H1 (cell line): ENCODE data around the gene AKT1. TPM values are rescaled to one million over a fixed set of nuclear protein-coding genes. Genes with fewer than 3 reads are reported as not detected.

Experiments used
- CTCF ChIA-PET: fragments of 300-600 bp; sonication (Branson Sonifier 250); formaldehyde crosslinking; loops from one replicate; lab custom pipeline; 2021; ENCODE audit not compliant: partially characterized antibody; lab: Charles Lee
- POLR2A ChIA-PET: fragments of 300-600 bp; sonication (Branson Sonifier 250); formaldehyde crosslinking; loops from one replicate; lab custom pipeline; 2021; ENCODE audit warnings: inconsistent platforms; ENCODE audit not compliant: partially characterized antibody; lab: Charles Lee
- DNase-seq, 2 experiments: peaks; one replicate each; pipeline versions ENCODE4 v3.0.0 to v3.0.0-alpha.2; 2010 to 2022; ENCODE audit warnings: low spot score in 2 of 2, low read depth in 1 of 2, mixed read lengths in 1 of 2
- FAIRE-seq: peaks from 2 replicates; lab custom pipeline; 2011; peaks lifted over from hg19 to GRCh38; lab: Jason Lieb, UNC
- H2AFZ ChIP-seq: 2 replicates; pipeline ENCODE4 v1.8.1; 2012; ENCODE audit warnings: low read length, inconsistent platforms
- H2AK5ac ChIP-seq: 2 replicates; pipeline ENCODE4 v1.6.1; 2013; ENCODE audit warnings: low read depth, low read length
- H2BK120ac ChIP-seq: replicated peaks from 2 replicates; pipeline ENCODE3; 2013; ENCODE audit warnings: low read depth, low read length, inconsistent platforms
- H2BK12ac ChIP-seq: 2 replicates; pipeline ENCODE4 v1.6.1; 2013; ENCODE audit warnings: low read depth, low read length
- H2BK15ac ChIP-seq: 2 replicates; pipeline ENCODE4 v1.6.1; 2013; ENCODE audit warnings: low read length
- H2BK20ac ChIP-seq: 2 replicates; pipeline ENCODE4 v1.6.1; 2013; ENCODE audit warnings: low read length
- H2BK5ac ChIP-seq: 2 replicates; pipeline ENCODE4 v1.6.1; 2013; ENCODE audit warnings: low read depth, low read length
- H3K14ac ChIP-seq: 2 replicates; pipeline ENCODE4 v1.6.1; 2013; ENCODE audit warnings: inconsistent platforms; ENCODE audit not compliant: insufficient read length
- H3K18ac ChIP-seq: 2 replicates; pipeline ENCODE4 v1.6.1; 2013; ENCODE audit warnings: low read length; ENCODE audit errors: extremely low read depth
- H3K23ac ChIP-seq: 2 replicates; pipeline ENCODE4 v1.6.1; 2013; ENCODE audit warnings: inconsistent platforms; ENCODE audit not compliant: insufficient read length
- H3K23me2 ChIP-seq: 2 replicates; pipeline ENCODE4 v1.6.1; 2013; ENCODE audit warnings: low read depth, low read length
- H3K27ac ChIP-seq: 2 replicates; pipeline ENCODE4 v1.6.1; 2011; ENCODE audit warnings: low read depth, low read length, inconsistent platforms
- H3K27me3 ChIP-seq, 4 experiments: replicated peaks in 1 of 4; 1 replicate in 1 of 4; 2 replicates in 3 of 4; pipeline versions ENCODE4 v1.6.1 to v1.8.1; 2011 to 2013; ENCODE audit warnings: low read length in 3 of 4, mild to moderate bottlenecking in 3 of 4, inconsistent platforms in 2 of 4, mixed read lengths in 2 of 4, moderate library complexity in 1 of 4; ENCODE audit not compliant: control insufficient read depth in 3 of 4, insufficient read depth in 3 of 4; ENCODE audit errors: extremely low read depth in 1 of 4
- H3K36me3 ChIP-seq, 4 experiments: 2 replicates each; pipeline versions ENCODE4 v1.6.1 to v1.8.1; 2011 to 2013; ENCODE audit warnings: mild to moderate bottlenecking in 4 of 4, low read length in 3 of 4, moderate library complexity in 2 of 4, control low read depth in 1 of 4, inconsistent platforms in 1 of 4; ENCODE audit not compliant: insufficient read depth in 4 of 4, control insufficient read depth in 2 of 4
- H3K4ac ChIP-seq: replicated peaks from 2 replicates; pipeline ENCODE3; 2013; ENCODE audit warnings: low read length, low read depth, mixed read lengths, inconsistent platforms; ENCODE audit not compliant: insufficient read length
- H3K4me1 ChIP-seq, 4 experiments: replicated peaks in 1 of 4; 1 replicate in 1 of 4; 2 replicates in 3 of 4; pipeline versions ENCODE4 v1.6.1 to v1.8.1; 2011 to 2013; ENCODE audit warnings: low read length in 3 of 4, inconsistent platforms in 2 of 4, mixed read lengths in 1 of 4; ENCODE audit not compliant: insufficient read depth in 4 of 4, control insufficient read depth in 3 of 4
- H3K4me2 ChIP-seq, 2 experiments: 2 replicates each; pipeline versions ENCODE4 v1.6.1 to v1.8.1; 2011 to 2013; ENCODE audit warnings: low read depth in 2 of 2, low read length in 2 of 2, control low read depth in 1 of 2, inconsistent platforms in 1 of 2, mild to moderate bottlenecking in 1 of 2; ENCODE audit not compliant: insufficient read depth in 1 of 2
- H3K4me3 ChIP-seq, 4 experiments: fragments of 200-600, 300-600 bp in 1 of 4; sonication (generic), shearing (Covaris generic), sonication (Bioruptor Twin) in 1 of 4; 2 replicates each; pipeline versions ENCODE4 v1.5.1 to v1.8.1; 2011 to 2016; ENCODE audit warnings: low read length in 4 of 4, low read depth in 3 of 4, control low read depth in 2 of 4, inconsistent platforms in 2 of 4, mild to moderate bottlenecking in 2 of 4, mixed read lengths in 1 of 4, moderate library complexity in 1 of 4; ENCODE audit not compliant: insufficient read depth in 2 of 4; ENCODE audit errors: extremely low read depth in 1 of 4
- H3K56ac ChIP-seq: replicated peaks from 2 replicates; pipeline ENCODE3; 2013; ENCODE audit warnings: low read depth, mild to moderate bottlenecking, mixed read lengths, low read length, inconsistent platforms; ENCODE audit not compliant: insufficient read length
- H3K79me1 ChIP-seq: 2 replicates; pipeline ENCODE4 v1.6.1; 2013; ENCODE audit warnings: low read depth, low read length, control low read depth
- H3K79me2 ChIP-seq, 2 experiments: 2 replicates each; pipeline versions ENCODE4 v1.6.1 to v1.8.1; 2012 to 2013; ENCODE audit warnings: low read length in 2 of 2, mild to moderate bottlenecking in 2 of 2, inconsistent platforms in 1 of 2; ENCODE audit not compliant: insufficient read depth in 2 of 2, control insufficient read depth in 1 of 2
- H3K9ac ChIP-seq, 4 experiments: replicated peaks in 1 of 4; 1 replicate in 1 of 4; 2 replicates in 3 of 4; pipeline versions ENCODE4 v1.6.1 to v1.8.1; 2011 to 2013; ENCODE audit warnings: low read depth in 3 of 4, low read length in 3 of 4, control low read depth in 2 of 4, mild to moderate bottlenecking in 2 of 4, moderate library complexity in 2 of 4, inconsistent platforms in 1 of 4; ENCODE audit errors: extremely low read depth in 1 of 4
- H3K9me3 ChIP-seq, 2 experiments: 2 replicates each; pipeline versions ENCODE4 v1.6.1 to v1.8.1; 2012 to 2013; ENCODE audit warnings: mild to moderate bottlenecking in 2 of 2, moderate library complexity in 2 of 2, control low read depth in 1 of 2, inconsistent platforms in 1 of 2, low read depth in 1 of 2, low read length in 1 of 2, mixed read lengths in 1 of 2; ENCODE audit not compliant: insufficient read depth in 2 of 2
- H4K20me1 ChIP-seq, 2 experiments: replicated peaks in 1 of 2; 2 replicates each; pipeline versions ENCODE3 to v1.8.1; 2011 to 2013; ENCODE audit warnings: inconsistent platforms in 2 of 2, low read length in 2 of 2, mild to moderate bottlenecking in 1 of 2; ENCODE audit not compliant: insufficient read depth in 2 of 2, control insufficient read depth in 1 of 2
- H4K5ac ChIP-seq: 2 replicates; pipeline ENCODE4 v1.6.1; 2013; ENCODE audit warnings: low read length, low read depth, mixed read lengths, inconsistent platforms; ENCODE audit not compliant: insufficient read length
- H4K8ac ChIP-seq: 2 replicates; pipeline ENCODE4 v1.8.0; 2013; ENCODE audit warnings: mild to moderate bottlenecking, moderate library complexity, low read length, inconsistent platforms; ENCODE audit not compliant: insufficient read depth; ENCODE audit errors: extremely low read depth
- H4K91ac ChIP-seq: replicated peaks from 2 replicates; pipeline ENCODE3; 2013; ENCODE audit warnings: low read length, mixed read lengths, inconsistent platforms; ENCODE audit not compliant: insufficient read length
- CREB1 ChIP-seq: IDR thresholded peaks from 2 replicates; pipeline ENCODE4 v1.6.1; 2012; ENCODE audit warnings: inconsistent platforms
- GTF2F1 ChIP-seq: IDR thresholded peaks from 2 replicates; pipeline ENCODE4 v1.6.1; 2012; ENCODE audit warnings: low read depth, low read length, improper control_type of control experiment, borderline replicate concordance
- HDAC6 ChIP-seq: IDR thresholded peaks from one replicate; pipeline ENCODE4 v1.7.1; 2012; ENCODE audit warnings: low read depth, mild to moderate bottlenecking, inconsistent platforms, low read length, moderate library complexity
- JUN ChIP-seq: IDR thresholded peaks from 2 replicates; pipeline ENCODE4 v1.6.1; 2011; ENCODE audit warnings: low read depth, mild to moderate bottlenecking, improper control_type of control experiment, low read length
- KDM1A ChIP-seq: fragments of 200-600, 300-600 bp; sonication (generic); IDR thresholded peaks from 2 replicates; pipeline ENCODE4 v1.7.1; 2016; ENCODE audit warnings: mild to moderate bottlenecking, low read length, borderline replicate concordance
- KDM4A ChIP-seq: IDR thresholded peaks from one replicate; pipeline ENCODE4 v1.7.1; 2012; ENCODE audit warnings: low read depth, mild to moderate bottlenecking, moderate library complexity, low read length, inconsistent platforms; ENCODE audit not compliant: severe bottlenecking
- SUZ12 ChIP-seq: fragments of 200-600 bp; sonication (generic); IDR thresholded peaks from 2 replicates; pipeline ENCODE4 v1.6.1; 2012; ENCODE audit warnings: mild to moderate bottlenecking, inconsistent platforms, low read length, moderate library complexity, mixed read lengths
- ZNF274 ChIP-seq: IDR thresholded peaks from 2 replicates; pipeline ENCODE4 v1.7.0; 2012; ENCODE audit warnings: low read length, borderline replicate concordance; ENCODE audit errors: extremely low read depth
- WGBS, 2 experiments: shearing (Covaris generic) in 1 of 2; methylation state at CpG; one replicate each; pipeline versions ENCODE4 v1.1.6 to v1.1.7; 2013 to 2015; ENCODE audit warnings: low lambda C conversion rate in 2 of 2, mixed read lengths in 2 of 2, inconsistent platforms in 1 of 2, low coverage in 1 of 2, missing lambda C conversion rate in 1 of 2; ENCODE audit not compliant: insufficient replicate concordance in 2 of 2, insufficient coverage in 1 of 2, insufficient read length in 1 of 2; ENCODE audit errors: extremely low coverage in 1 of 2, missing lambda C conversion rate in 1 of 2; 5-methylcytosine and 5-hydroxymethylcytosine counted together
- polyA plus RNA-seq, 7 experiments: library from polyadenylated mRNA; depleted of rRNA in 3 of 7; stranded (reverse) in 5 of 7; unstranded in 2 of 7; fragments of >200 nt in 5 of 7; fragments of 200-250 nt in 2 of 7; gene quantifications; 1 replicate in 5 of 7; 2 replicates in 1 of 7; 4 replicates in 1 of 7; pipeline versions ENCODE4 v1.2.1 to v1.2.3, GENCODE V29; 2011 to 2013; ENCODE audit warnings: missing spikeins in 2 of 7, mixed read lengths in 2 of 7
- total RNA-seq: library from RNA; stranded (reverse); fragmentation: NEBNext Ultra II Directional; extraction: Animal tissue kit (Norgen Biotek cat#: 25700); gene quantifications from 2 replicates; pipeline ENCODE4 v1.2.1, GENCODE V29; 2021
- TF ChIP-seq, protein P1 (sequence below): IDR thresholded peaks from 2 replicates; pipeline ENCODE4 v1.6.1; 2011; ENCODE audit warnings: low read length, improper control_type of control experiment
- TF ChIP-seq, protein P2 (sequence below): IDR thresholded peaks from 2 replicates; pipeline ENCODE4 v1.6.1; 2012; ENCODE audit warnings: inconsistent platforms

The AKT1 gene
- total and polyA plus RNA-seq, 2 of the 8 experiments (the other 6 are each of a cell fraction or from before 2014, with no cell fraction given): 68.1 to 71.5 TPM

DNA sequence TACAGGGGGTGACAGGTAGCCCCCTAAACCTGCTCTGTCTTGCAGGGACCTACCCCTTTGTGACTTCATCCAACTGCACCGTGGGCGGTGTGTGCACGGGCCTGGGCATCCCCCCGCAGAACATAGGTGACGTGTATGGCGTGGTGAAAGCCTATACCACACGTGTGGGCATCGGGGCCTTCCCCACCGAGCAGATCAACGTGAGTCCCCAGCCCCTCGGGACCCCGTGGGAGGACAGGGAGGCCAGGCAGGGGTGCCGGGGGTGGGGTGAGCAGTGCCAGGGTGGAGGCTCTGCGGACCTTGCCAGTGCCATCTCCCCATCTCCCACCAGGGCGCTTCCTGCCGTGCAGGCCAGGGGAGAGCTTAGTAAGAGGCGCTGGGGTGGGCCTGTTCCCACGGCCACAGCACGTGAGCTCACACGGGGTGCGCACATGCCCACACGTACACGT is 53.7 kb downstream of the AKT1 start:
- Histone ChIP-seq H3K9me3 (no peaks in the 10 kb centered on the region), H3K27ac (no peak overlapping the region), H3K79me2 (no peaks in the 10 kb centered on the region), H3K4ac (no peak overlapping the region), H3K27me3 (0 out of 7 replicates have a peak, but pooled peaks cover 0 to 2% (median 0%) of the 10 kb centered on the region in 4 experiments), H3K4me2 (no peak overlapping the region), H2BK120ac (no peak overlapping the region), H3K4me3 (no peak overlapping the region), H3K14ac (no peak overlapping the region), H3K36me3 (peaks cover 0 to 4% (median 0%) of the 10 kb centered on the region in 4 experiments; a peak in 1 of 8 replicates), H2BK15ac (no peak overlapping the region), H3K9ac (no peak overlapping the region), H2AFZ (no peak overlapping the region), H3K23ac (no peak overlapping the region), H3K23me2 (no peaks in the 10 kb centered on the region), H3K56ac (no peak overlapping the region), H2BK20ac (no peak overlapping the region), H4K91ac (no peak overlapping the region), H2AK5ac (no peak overlapping the region), H2BK5ac (no peak overlapping the region), H3K18ac (no peak overlapping the region), H2BK12ac (no peak overlapping the region), H4K8ac (no peak overlapping the region; the same call in 1 of the 2 replicates), H4K5ac (no peak overlapping the region), H3K79me1 (no peaks in the 10 kb centered on the region), H3K4me1 (no peaks in the 10 kb centered on the region), H4K20me1 (peaks cover 0 to 8% of the 10 kb centered on the region in 2 experiments)
- TF ChIP-seq HDAC6: no peak
- TF ChIP-seq, protein P1, sequence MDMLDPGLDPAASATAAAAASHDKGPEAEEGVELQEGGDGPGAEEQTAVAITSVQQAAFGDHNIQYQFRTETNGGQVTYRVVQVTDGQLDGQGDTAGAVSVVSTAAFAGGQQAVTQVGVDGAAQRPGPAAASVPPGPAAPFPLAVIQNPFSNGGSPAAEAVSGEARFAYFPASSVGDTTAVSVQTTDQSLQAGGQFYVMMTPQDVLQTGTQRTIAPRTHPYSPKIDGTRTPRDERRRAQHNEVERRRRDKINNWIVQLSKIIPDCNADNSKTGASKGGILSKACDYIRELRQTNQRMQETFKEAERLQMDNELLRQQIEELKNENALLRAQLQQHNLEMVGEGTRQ: no peak
- TF ChIP-seq GTF2F1: no peak
- no peak for TF ChIP-seq CREB1
- no peak for TF ChIP-seq KDM4A
- TF ChIP-seq KDM1A: no peak
- no peak for TF ChIP-seq JUN
- TF ChIP-seq SUZ12: no peak
- TF ChIP-seq, protein P2, sequence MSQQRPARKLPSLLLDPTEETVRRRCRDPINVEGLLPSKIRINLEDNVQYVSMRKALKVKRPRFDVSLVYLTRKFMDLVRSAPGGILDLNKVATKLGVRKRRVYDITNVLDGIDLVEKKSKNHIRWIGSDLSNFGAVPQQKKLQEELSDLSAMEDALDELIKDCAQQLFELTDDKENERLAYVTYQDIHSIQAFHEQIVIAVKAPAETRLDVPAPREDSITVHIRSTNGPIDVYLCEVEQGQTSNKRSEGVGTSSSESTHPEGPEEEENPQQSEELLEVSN: no peak
- TF ChIP-seq ZNF274: no peak
- DNase-seq: no peak
- POLR2A ChIA-PET: interaction anchor here (1.3 kb wide), 1 partner anchor 11 kb away, joined by 6 read pairs; the partner anchor contains the start of gene SIVA1
- CTCF ChIA-PET: interaction anchor here (0.7 to 4.3 kb wide), 7 partner anchors 10 to 38 kb away, joined by 3 to 18 read pairs (median 4); partner anchors contain the start of gene SIVA1
- WGBS, 2 experiments: 91% methylated on average over 20 of the region's 23 CpGs; no CpG with 5 or more reads in 1 of the 2 experiments
- FAIRE-seq: no peak
